ENCODE results near the gene AKR1C8. TPM values are rescaled to one million over a fixed set of nuclear protein-coding genes. Genes with fewer than 3 reads are reported as not detected.

AKR1C8 gene
- total and polyA plus RNA-seq, 12 donors = 0.04 to 0.51 (median 0.39) TPM; not detected in 9

DNA sequence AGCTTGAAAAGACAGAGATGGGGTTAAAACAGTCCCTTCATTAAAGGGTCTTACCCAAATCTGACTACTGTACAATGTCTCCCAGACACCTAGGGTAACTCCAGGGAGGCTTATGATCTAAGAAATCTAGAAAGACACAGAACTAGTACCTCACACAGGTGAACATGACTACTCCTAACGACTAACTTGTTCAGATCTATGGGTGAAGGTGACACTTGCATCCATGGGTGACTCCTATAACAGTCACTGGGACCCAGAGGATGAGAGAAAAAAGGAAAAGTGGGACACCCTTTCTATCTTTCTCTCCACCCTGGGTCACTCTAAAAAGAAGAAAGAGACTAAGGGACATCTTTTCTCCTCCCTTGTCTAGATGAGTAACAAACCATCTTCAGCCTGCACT, 19.2 kb downstream of the AKR1C8 start:
- 9 to 10% methylated on average over 1 of the region's 1 CpG for WGBS, 2 donors
- ATAC-seq (no peak), DNase-seq (no peak)
- peaks cover 0 to 82% (median 37%) of the 10 kb centered on the region in 11 donors for H3K9me3 ChIP-seq
- intact Hi-C loops (cut with DNase I) = no loop called here
- no peaks in the 10 kb centered on the region for H3K36me3 ChIP-seq
- H3K27ac ChIP-seq = no peak overlapping the region
- TF ChIP-seq CTCF (IDR thresholded peaks at IDR 0.05) = no peak
- H3K4me3 ChIP-seq = no peak overlapping the region
- H3K27me3 ChIP-seq = no peaks in the 10 kb centered on the region
- no peaks in the 10 kb centered on the region for H3K4me1 ChIP-seq

DNA sequence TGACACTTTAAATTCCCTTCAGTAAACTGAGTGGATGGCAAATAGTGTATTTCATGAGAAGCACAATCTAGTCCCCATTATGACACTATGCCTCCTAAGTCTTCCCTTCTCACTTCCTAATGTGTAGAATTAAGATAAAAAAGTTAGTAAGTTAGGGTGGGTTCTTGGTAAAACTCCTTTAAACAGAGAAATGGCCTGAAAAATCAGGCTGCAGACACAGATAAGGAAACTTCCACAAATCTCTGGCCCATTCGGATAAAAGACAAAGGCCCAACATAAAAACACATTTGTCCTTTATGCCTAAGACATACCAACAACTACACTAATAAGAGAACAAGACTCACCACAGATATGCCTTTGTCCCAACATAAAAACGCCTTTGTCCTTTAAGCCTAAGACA, 21.5 kb downstream of the AKR1C8 start:
- intact Hi-C loops (cut with DNase I) = no loop called here
- DNase-seq (no peak), ATAC-seq (no peak)
- Histone ChIP-seq H3K9me3 (peaks cover 0 to 72% (median 37%) of the 10 kb centered on the region in 11 donors), H3K4me1 (no peaks in the 10 kb centered on the region), H3K4me3 (no peak overlapping the region), H3K27ac (no peak overlapping the region), H3K36me3 (no peaks in the 10 kb centered on the region), H3K27me3 (no peaks in the 10 kb centered on the region)
- TF ChIP-seq CTCF (IDR thresholded peaks at IDR 0.05) = no peak
- 52 to 59% methylated on average over 2 of the region's 2 CpGs for WGBS, 2 donors

GRCh38 chr10:5159126-5159525, 25.8 kb downstream of the AKR1C8 start:
- intact Hi-C loops (cut with DNase I) = no loop called here
- ATAC-seq (no peak), DNase-seq (no peak)
- Histone ChIP-seq H3K4me3 (no peak overlapping the region), H3K4me1 (no peaks in the 10 kb centered on the region), H3K27ac (no peak overlapping the region), H3K9me3 (peaks cover 0 to 33% (median 11%) of the 10 kb centered on the region in 11 donors), H3K27me3 (no peaks in the 10 kb centered on the region), H3K36me3 (no peaks in the 10 kb centered on the region)
- TF ChIP-seq CTCF (IDR thresholded peaks at IDR 0.05) = no peak
- WGBS, 2 donors = 75 to 76% methylated on average over 6 of the region's 6 CpGs

- ATAC-seq (no peak), DNase-seq (no peak)
- H3K27me3 ChIP-seq = no peaks in the 10 kb centered on the region
- WGBS, 2 donors = 75% methylated on average over 10 of the region's 10 CpGs
- no peak overlapping the region for H3K27ac ChIP-seq
- no peaks in the 10 kb centered on the region for H3K36me3 ChIP-seq
- intact Hi-C loops (cut with DNase I) = no loop called here
- TF ChIP-seq CTCF (IDR thresholded peaks at IDR 0.05) = no peak
- no peak overlapping the region for H3K4me3 ChIP-seq
- peaks cover 0 to 18% (median 5%) of the 10 kb centered on the region in 11 donors for H3K9me3 ChIP-seq
- no peaks in the 10 kb centered on the region for H3K4me1 ChIP-seq
Measured at GRCh38 chr10:5157501-5157900, 27.4 kb downstream of the AKR1C8 start.
